CD4-positive, alpha-beta T cell treated with Interferon gamma for 1 hour (primary cell): ENCODE data around the gene IGFBP7.

Source experiments
- DNase-seq: peaks from one replicate; pipeline ENCODE4 v3.0.0-alpha.2; 2020

IGFBP7 gene

DNA sequence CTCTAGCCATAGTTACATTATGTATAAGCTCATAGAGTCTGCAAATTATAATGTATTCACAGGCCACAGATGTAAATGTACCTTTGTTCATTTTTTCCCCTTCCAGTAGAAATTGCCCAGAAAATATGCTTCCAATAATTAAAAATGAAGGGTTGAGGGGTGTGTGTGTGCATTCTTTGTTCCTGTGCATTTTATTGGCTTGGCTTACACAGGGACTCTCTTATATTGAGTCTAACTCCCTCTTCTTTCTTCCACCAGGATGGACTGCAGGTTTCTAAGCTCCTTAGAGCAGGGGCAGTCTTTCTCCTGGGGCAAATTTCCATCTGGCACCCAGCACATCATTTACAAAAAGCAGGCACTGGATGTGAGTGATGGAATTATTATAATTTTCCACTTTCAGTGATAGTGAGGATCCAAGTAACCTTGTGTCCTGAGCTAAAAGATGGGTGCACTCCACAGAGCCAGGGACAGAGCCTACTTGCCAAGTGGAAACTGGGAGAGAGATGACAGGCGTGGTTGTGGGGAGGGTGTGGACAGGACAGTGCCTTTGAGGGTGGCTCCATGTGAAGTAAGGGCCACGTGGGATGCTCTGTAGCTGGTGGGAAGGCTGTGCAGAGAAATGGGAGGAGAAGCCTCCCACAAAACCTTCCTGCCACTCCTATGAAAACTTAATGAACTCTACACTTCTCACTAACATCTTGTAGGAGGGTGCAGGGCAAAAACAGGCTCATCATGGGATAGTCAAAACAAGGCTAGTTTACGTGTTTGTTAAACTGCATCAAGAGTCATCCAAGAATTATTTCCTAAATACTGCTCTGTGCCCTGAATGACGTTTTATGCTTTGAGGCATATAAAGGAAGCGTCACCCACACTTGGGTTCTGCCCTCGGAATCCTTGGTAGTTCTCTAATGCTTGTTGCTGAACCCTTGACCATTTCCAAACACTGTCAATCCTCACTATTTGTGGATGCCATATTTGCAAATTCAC is 16.0 kb downstream of the IGFBP7 start:
- no peak for DNase-seq

DNA sequence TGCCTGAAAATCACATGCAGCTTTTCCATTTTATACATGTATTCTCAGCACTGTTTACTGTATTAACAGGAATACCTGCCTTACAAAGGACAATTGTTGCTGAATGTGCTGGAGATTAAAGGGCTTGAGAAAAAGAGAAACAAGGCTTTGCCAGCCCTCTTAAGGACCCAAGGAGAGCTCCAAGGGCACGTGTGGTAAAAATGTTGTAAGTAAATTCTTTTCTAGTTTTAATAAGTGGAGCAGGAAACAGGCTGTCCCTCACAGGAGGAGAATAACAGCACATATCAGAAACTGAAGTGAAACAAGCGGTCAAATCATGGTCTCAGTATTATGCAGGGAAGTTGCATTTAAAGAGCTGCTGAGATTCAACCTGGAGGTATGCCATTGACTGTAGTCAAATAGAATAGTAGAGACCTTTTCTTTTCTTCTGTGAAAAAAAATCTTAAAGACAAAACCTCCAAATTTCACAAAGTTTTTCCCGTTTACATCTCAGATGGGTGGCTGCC is 18.5 kb downstream of the IGFBP7 start:
- no peak for DNase-seq

DNA sequence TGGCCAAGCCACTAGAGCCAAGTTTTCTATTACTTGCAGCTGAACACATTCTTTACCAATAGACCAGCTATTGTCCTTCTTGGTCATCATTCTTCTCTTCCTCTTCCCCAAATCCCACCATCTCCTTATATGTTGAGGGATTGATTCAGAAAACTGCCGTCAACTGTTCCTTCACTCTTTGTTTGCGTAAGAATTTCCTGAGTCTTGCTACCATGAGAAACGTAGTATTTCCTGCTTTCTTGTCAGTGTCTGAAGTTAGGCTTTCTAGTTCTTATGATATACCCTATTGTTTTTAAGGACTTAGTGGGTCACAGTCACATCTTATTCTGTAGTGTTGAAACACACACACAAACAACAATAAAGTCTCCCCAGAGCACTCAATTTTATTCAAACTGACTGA is 20.1 kb downstream of the IGFBP7 start:
- DNase-seq, result no peak

GRCh38 chr4:57089549-57089948 is 20.6 kb downstream of the IGFBP7 start:
- no peak for DNase-seq

GRCh38 chr4:57086031-57086723 is 24.0 kb downstream of the IGFBP7 start:
- no peak for DNase-seq

DNA sequence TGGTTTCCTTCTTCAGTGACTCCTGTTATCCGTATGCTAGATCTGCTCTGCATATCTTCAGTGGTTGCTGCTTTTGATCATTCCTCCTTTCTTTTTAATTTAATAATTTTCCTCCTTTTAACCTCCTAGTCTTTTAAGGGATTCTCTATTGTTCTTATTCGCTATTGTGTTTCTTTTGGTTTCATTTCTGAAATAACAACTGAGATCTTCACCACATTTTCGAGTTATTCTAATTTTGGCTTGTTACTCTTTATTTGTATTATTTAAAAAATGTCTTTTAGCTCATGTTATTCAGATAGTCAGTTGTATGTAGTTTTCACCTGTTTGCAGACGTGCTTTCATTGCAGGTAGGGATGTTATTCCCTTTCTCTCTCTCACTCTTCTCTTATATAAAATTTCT is 24.9 kb downstream of the IGFBP7 start:
- no peak for DNase-seq

DNA sequence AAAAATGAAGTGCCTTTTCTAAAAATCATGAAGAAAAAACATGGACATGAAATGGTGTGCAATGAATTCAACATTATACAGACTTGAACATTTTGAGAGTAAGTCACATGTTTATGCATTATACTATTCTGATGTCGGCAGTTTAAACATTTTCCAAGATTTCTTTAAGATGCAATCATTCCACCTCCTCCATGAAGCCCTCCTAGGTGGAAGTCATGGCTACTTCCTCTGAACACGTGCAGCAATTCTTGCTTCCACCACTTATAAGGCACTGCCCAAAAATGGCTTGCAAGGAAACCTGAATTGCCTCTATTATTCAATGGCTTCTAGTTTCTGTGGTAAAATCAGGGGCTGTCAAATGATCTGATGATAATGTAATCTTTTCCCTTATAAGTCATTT is 25.8 kb downstream of the IGFBP7 start:
- DNase-seq, result no peak

DNA sequence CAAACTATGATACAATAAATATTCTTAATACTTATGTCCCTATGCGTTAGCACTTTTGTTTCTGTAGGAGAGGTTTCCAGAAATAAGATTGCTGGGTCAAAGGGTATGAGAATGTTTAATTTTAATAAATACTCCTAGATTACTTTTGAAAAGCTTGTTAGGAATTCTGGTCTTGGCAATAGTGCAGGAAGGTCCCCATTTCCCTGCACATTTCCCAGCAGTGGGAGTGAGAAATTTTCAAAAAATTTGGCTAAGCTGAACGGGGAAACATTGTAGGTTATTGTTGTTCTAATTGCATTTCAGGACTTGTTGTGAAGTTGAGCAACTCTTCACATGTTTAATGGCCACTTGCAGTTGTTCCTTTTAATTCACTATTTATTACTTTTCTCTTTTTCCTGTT is 27.1 kb downstream of the IGFBP7 start:
- no peak for DNase-seq

- no peak for DNase-seq
Measured at GRCh38 chr4:57081651-57082621, 28.2 kb downstream of the IGFBP7 start.

GRCh38 chr4:57080781-57081650 is 29.2 kb downstream of the IGFBP7 start:
- DNase-seq, result no peak

DNA sequence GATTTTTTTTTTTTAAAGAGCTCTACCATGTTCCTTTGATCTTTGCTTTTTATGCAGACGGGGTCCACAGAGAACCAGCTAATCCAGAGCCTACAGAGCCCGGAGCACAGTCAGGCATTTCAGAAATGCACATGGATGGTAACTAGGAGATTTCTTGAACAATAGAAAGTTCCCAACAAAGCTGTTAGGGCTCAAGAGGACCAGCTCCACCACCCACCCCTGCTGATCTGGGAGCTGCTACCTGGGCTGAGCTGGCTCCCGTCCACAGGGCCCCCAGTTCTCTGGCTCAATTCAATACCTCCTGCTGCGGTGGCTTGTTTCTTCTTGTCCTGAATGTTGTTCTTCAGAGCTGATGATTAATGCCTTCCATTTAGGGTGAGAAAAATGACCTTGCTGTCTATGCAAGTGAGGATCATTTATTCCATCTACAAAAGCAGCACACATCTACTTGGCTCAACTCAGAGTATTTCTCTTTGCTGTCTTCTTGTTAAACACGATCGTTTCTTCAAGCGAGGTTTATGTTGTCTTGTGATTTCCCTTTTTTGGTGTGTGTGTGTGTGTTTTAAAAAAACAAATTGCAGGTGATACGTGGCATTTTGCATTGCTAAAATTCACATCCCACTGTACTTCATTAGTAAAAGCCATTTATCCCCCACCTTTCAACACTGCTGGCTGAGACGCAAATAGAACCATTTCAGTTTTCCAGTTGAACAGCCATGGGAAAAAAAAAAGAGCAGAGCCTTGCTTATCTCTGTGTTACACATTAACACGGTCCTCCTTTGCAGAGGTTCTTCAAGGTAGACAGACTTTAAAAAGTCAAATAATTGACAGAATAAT is 31.3 kb downstream of the IGFBP7 start:
- DNase-seq, result no peak

DNA sequence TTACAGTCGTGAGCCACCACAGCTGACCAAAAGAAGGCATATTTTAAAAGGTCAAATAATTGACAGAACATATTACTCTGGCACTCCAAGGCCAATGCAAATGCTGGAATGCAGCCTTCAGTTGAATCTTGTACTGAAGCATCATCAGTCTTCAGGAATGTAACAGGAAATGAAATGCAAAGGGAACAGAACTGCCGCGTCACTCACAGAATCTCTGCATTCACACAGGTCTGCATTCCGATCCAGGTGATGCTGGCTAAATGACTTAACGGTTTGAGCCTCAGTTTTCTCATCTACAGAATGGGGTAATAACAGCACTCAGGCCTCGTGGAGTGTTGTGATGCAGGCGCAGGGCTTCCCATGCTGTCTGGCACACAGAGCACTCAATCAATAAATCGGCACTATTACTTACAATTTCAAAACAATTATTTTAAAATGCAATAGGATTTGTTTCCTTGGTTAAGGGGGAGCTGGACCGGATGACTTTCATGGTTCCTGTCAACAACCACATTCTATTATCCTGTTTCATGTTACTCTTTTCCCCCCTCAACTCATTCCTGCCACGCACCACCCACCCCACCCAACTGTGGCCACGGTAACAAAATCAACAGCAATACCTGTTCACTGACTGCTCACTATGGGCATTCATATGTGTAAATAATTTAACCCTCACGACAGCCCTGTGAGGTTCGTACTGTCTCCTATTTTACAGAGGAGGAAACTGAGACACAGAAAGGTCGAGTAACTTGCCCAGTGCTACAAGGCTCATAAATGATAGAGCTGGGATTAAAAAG is 32.4 kb downstream of the IGFBP7 start:
- no peak for DNase-seq

- no peak for DNase-seq
Measured at GRCh38 chr4:57076646-57077045, 33.5 kb downstream of the IGFBP7 start.

- no peak for DNase-seq
Measured at GRCh38 chr4:57075367-57075766, 34.8 kb downstream of the IGFBP7 start.

GRCh38 chr4:57074744-57075143 is 35.4 kb downstream of the IGFBP7 start:
- DNase-seq, result no peak

DNA sequence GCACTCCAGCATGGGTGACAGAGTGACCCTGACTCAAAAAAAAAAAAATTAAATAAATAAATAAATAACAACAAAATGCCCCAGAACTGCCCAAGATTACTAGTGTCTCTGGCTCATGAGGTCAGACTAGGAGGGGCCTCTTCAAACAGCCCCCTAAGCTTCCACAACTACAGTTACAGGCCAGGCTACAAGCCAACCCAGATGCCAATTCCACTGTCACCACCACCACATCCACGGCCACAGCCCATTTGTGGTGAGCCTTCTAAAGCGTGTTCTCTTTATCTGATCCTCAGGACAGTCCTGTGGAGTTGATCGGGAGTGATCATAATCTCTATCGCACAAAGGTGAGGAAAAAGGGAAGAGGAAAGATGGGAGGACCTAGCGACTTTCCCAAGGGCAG is 36.6 kb downstream of the IGFBP7 start:
- no peak for DNase-seq

- DNase-seq, result no peak
Measured at GRCh38 chr4:57071326-57071725, 38.9 kb downstream of the IGFBP7 start.

DNA sequence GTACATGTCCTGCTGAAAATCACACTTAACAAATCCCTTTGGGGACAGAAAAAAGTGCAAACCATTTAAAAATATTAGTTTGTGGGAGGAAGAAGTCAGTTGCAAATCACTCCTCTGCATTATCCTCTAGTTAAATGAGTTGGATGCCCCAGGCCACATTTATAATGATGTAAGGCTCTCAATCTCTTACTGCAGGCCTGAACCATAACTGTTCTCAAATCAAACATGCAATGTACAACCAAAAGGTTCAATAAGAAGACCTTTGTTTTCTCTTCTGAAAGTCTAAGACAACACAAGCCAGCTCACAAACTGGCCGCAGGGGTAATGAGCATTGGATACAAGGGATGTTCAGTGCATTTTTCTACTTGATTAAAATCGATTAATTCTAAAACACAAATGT is 39.7 kb downstream of the IGFBP7 start:
- DNase-seq, result no peak

DNA sequence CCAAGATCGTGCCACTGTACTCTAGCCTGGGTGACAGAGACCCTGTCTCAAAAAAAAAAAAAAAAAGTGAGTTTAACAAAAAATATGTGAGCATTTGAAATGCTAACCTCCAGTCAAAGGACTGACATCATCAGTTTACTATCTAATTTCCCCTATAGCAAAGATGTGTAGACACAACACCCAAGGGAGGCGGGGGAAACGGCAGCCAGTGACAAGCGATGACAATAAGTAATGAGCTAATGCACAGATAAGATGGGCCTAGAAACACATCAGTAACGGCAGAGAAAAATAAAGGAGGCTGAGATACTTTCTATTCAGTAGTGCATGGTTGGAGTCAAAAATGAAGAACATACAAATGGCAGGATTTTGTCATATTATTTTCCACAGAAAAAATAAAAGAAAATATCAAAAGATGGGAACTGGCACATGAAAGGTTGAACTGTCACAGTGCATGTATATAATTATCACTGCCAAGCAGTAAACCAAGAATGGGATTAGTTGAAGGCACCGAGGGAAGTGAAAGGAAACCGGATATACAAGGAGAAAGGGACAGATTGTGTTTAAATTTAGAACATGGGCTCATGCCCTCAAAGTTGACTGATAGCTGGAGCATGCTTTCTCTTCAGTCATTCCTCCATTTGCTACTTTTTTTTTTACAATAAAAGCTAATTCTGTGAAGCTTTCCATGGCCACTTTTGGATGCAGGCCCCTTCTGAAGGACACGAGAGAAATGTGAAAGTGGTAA is 41.8 kb downstream of the IGFBP7 start:
- DNase-seq, result no peak
